Measurements from ENCODE around the gene CBLC.

The CBLC gene

GRCh38 chr19:44755219-44755618 is 22.5 kb upstream of the CBLC start:
- H3K36me3 ChIP-seq (ENCODE audit: control insufficient read depth in 2 of 2, insufficient read depth in 1 of 2, low read length in 2 of 2): peaks cover 8 to 23% of the 10 kb centered on the region in 2 experiments; a peak in 2 of 3 replicates
- POLR2A ChIA-PET: interaction anchor here (1.5 kb wide), 1 partner anchor 11 kb away, joined by 3 read pairs; no protein-coding TSS in a partner anchor
- TF ChIP-seq RBAK (tag by site-specific recombination; IDR thresholded peaks at IDR 0.05) (no peak), ZNF501 (tag by site-specific recombination; IDR thresholded peaks at IDR 0.05) (no peak), ZBTB26 (tag by site-specific recombination; optimal IDR thresholded peaks at IDR 0.05) (no peak), ZNF621 (tag by site-specific recombination; IDR thresholded peaks at IDR 0.05) (no peak), ZNF292 (tag by site-specific recombination; IDR thresholded peaks at IDR 0.05; ENCODE audit: borderline replicate concordance, low read depth) (no peak), ZNF561 (tag by site-specific recombination; IDR thresholded peaks at IDR 0.05; ENCODE audit: borderline replicate concordance) (no peak), MEIS1 (CRISPR knock-in tag; IDR thresholded peaks at IDR 0.05; ENCODE audit: borderline replicate concordance) (no peak), GFI1B (tag by site-specific recombination; IDR thresholded peaks at IDR 0.05) (no peak), HOXA7 (CRISPR knock-in tag; IDR thresholded peaks at IDR 0.05; ENCODE audit: borderline replicate concordance) (no peak), ZNF830 (tag by site-specific recombination; IDR thresholded peaks at IDR 0.05; ENCODE audit: low read depth) (no peak), ZNF184 (tag by site-specific recombination; IDR thresholded peaks at IDR 0.05) (no peak), INSM2 (tag by site-specific recombination; IDR thresholded peaks at IDR 0.05) (no peak), ZNF121 (tag by site-specific recombination; IDR thresholded peaks at IDR 0.05) (no peak), ZNF19 (tag by site-specific recombination; IDR thresholded peaks at IDR 0.05; ENCODE audit: low read depth) (no peak), ZNF629 (tag by site-specific recombination; IDR thresholded peaks at IDR 0.05) (no peak), SCRT2 (tag by site-specific recombination; IDR thresholded peaks at IDR 0.05) (no peak), KLF9 (tag by site-specific recombination; IDR thresholded peaks at IDR 0.05; ENCODE audit: low read depth) (no peak), ZNF146 (tag by site-specific recombination; IDR thresholded peaks at IDR 0.05) (no peak), ZNF530 (tag by site-specific recombination; IDR thresholded peaks at IDR 0.05; ENCODE audit: low read depth) (no peak)
- TF ChIP-seq, protein P1, sequence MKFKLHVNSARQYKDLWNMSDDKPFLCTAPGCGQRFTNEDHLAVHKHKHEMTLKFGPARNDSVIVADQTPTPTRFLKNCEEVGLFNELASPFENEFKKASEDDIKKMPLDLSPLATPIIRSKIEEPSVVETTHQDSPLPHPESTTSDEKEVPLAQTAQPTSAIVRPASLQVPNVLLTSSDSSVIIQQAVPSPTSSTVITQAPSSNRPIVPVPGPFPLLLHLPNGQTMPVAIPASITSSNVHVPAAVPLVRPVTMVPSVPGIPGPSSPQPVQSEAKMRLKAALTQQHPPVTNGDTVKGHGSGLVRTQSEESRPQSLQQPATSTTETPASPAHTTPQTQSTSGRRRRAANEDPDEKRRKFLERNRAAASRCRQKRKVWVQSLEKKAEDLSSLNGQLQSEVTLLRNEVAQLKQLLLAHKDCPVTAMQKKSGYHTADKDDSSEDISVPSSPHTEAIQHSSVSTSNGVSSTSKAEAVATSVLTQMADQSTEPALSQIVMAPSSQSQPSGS (tag by site-specific recombination; IDR thresholded peaks at IDR 0.05; ENCODE audit: low read depth): no peak
- peaks cover 18% of the 10 kb centered on the region for H3K4me1 ChIP-seq (ENCODE audit: control insufficient read depth, insufficient read depth, low read length)
- CTCF ChIA-PET: interaction anchor here (1.2 to 4.8 kb wide), 2 partner anchors 17 to 31 kb away, joined by 4 to 26 read pairs; no protein-coding TSS in a partner anchor
- no peak overlapping the region for H3K4me3 ChIP-seq (ENCODE audit: low read depth, low read length)
- H3K9me3 ChIP-seq (ENCODE audit: control insufficient read depth, insufficient read depth, low read depth, low read length): no peaks in the 10 kb centered on the region
- peak overlapping the region; percentile 42; the same call in 1 of the 2 replicates for H3K27ac ChIP-seq (ENCODE audit: extremely low read depth, low read depth, low read length)

- peaks cover 18% of the 10 kb centered on the region for H3K4me1 ChIP-seq (ENCODE audit: control insufficient read depth, insufficient read depth, low read length)
- ChIA-PET CTCF (interaction anchor here (1.2 to 4.8 kb wide), 2 partner anchors 16 to 31 kb away, joined by 4 to 26 read pairs; no protein-coding TSS in a partner anchor), POLR2A (no interaction called here)
- H3K9me3 ChIP-seq (ENCODE audit: control insufficient read depth, insufficient read depth, low read depth, low read length): no peaks in the 10 kb centered on the region
- no peak overlapping the region for H3K27ac ChIP-seq (ENCODE audit: extremely low read depth, low read depth, low read length)
- H3K4me3 ChIP-seq (ENCODE audit: low read depth, low read length): no peak overlapping the region
- H3K36me3 ChIP-seq (ENCODE audit: control insufficient read depth in 2 of 2, insufficient read depth in 1 of 2, low read length in 2 of 2): peaks cover 8 to 20% of the 10 kb centered on the region in 2 experiments; a peak in 2 of 3 replicates
- no peak for TF ChIP-seq ZNF664 (tag by site-specific recombination; IDR thresholded peaks at IDR 0.05)
- no peak for TF ChIP-seq ZBTB26 (tag by site-specific recombination; optimal IDR thresholded peaks at IDR 0.05)
- TF ChIP-seq ZNF701 (tag by site-specific recombination; IDR thresholded peaks at IDR 0.05): no peak
- TF ChIP-seq ZNF426 (tag by site-specific recombination; IDR thresholded peaks at IDR 0.05): no peak
- no peak for TF ChIP-seq ZNF366 (tag by site-specific recombination; conservative IDR thresholded peaks at IDR 0.05)
- TF ChIP-seq ZNF2 (tag by site-specific recombination; IDR thresholded peaks at IDR 0.05): no peak
- no peak for TF ChIP-seq HOXC10 (CRISPR knock-in tag; IDR thresholded peaks at IDR 0.05)
- no peak for TF ChIP-seq ZNF623 (tag by site-specific recombination; IDR thresholded peaks at IDR 0.05)
- no peak for TF ChIP-seq ZNF677 (tag by site-specific recombination; IDR thresholded peaks at IDR 0.05)
- no peak for TF ChIP-seq ZNF146 (tag by site-specific recombination; IDR thresholded peaks at IDR 0.05)
- TF ChIP-seq ZNF692 (tag by site-specific recombination; IDR thresholded peaks at IDR 0.05): no peak
- no peak for TF ChIP-seq ZFP69B (tag by site-specific recombination; IDR thresholded peaks at IDR 0.05)
These were observed 21.6 kb upstream of the CBLC start for GRCh38 chr19:44756089-44756562.
